NCI-H2227 (cell line): ENCODE results near the gene ZC3H10.

ENCODE experiments used
- DNase-seq: peaks from one replicate; lab custom pipeline; 2025; ENCODE audit not compliant: unreplicated experiment; lab: John Stamatoyannopoulos, UW

ZC3H10 gene

DNA sequence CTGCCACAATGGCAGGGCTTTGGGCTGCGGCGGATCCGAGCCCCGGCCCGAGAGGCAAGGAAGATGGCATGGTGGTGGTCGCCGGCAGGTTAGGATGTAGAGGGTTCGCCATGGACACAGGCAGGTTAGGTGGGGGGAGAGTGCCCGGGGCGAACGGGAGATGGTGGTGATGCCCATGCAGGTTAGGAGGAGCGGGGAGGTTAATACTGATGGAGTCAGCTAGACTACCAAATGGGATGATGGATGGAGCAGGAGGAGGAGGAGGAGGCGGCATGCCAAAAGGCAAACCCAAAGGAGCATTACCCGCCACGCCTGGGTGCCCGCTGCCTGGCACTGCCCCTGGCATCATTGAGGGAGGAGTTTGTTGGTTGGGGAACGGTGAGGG lies 46.3 kb downstream of the ZC3H10 start:
- DNase-seq, result no peak

DNA sequence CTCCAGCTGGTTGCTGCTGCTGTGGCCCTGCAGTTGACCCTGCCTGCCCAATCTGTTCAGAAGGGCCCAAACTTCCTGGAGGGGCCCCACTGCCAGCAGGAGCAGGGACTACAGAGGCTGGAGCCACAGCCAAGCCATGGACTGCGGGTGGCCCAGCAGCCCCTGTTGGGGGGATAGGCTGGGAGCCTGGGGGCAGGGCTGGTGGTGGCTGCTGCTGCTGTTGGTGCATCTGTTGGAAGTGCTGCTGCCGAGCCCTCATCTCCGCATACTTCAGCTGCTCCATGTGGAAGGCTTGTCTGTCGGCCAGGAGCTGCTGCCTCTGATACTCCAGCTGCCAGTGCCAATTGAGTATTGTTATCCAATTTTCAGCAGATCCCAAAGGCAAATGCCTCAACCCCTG lies 47.3 kb downstream of the ZC3H10 start:
- DNase-seq, result no peak

DNA sequence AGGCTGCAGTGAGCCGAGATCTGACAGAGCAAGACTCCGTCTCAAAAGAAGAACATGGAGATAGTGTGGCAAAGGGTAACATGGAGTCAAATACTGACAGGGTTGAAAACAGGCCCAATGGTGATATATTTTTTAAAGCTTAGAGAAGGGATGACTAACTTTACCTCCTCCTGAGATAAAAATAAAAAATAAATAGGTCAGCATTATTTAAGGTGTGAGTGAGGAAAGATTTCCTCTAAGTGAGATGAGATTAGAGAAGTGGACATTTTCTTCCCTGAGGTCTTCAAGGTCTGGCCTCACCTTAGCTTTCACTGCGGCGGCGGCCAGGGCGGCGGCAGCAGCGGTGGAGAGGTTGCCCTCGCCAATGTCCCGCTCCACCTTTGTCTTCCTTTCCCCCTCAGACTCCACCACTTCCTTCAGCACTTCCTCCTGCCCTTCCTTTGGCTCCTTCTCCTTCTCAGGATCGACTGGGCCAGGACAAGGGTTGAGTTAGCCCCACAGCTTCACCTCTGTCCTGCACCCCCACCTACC lies 51.2 kb downstream of the ZC3H10 start:
- DNase-seq, result no peak

DNA sequence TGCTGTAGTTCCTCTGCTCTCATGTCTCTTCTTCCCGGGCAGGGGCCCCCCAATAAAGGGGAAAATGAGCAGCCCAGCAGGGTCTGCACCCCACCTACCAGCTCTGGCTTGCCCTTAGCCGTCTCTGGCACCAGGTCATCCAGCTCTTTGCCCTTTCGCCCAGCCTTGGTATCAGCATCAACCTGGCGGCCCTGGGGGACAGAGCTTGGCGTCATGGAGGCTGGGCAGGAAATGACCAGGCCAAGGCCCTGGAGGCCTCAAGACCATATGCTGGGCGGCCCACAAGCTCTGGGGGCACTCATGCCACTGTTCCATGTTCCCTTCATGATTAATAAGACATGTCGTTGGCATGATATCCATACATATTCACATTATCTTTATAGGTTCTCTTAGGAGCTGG lies 54.8 kb downstream of the ZC3H10 start:
- DNase-seq, result no peak
